ENCODE data around the gene ZDHHC13. TPM values are rescaled to one million over a fixed set of nuclear protein-coding genes. Genes with fewer than 3 reads are reported as not detected.

The ZDHHC13 gene
- total and polyA plus RNA-seq, 11 donors, result 4.0 to 13.0 (median 8.9) TPM

- WGBS, 4 donors, result 66 to 75% (median 70%) methylated on average over 10 of the region's 10 CpGs
- TF ChIP-seq CTCF (IDR thresholded peaks at IDR 0.05) (no peak), POLR2A (IDR thresholded peaks at IDR 0.05) (no peak)
Observed at GRCh38 chr11:19073454-19074415, 43.2 kb upstream of the ZDHHC13 start.

GRCh38 chr11:19075636-19076035 is 41.3 kb upstream of the ZDHHC13 start:
- H3K27me3 ChIP-seq, result no peaks in the 10 kb centered on the region
- DNase-seq, result no peak
- no peaks in the 10 kb centered on the region for H3K36me3 ChIP-seq
- intact Hi-C loops (cut with DNase I), result loop anchor here in 9 of 10 donors (2.0 to 10.0 kb wide), 11 partner anchors 35 to 477 kb away; partner anchors contain the start of gene E2F8 (in 2 of the 9)
- ATAC-seq, result no peak
- no peaks in the 10 kb centered on the region for H3K9me3 ChIP-seq
- WGBS, 4 donors, result 77 to 95% (median 84%) methylated on average over 3 of the region's 3 CpGs
- no peak overlapping the region for H3K27ac ChIP-seq
- H3K4me3 ChIP-seq, result no peak overlapping the region
- peaks cover 0 to 4% (median 0%) of the 10 kb centered on the region in 12 donors for H3K4me1 ChIP-seq
- no peak for TF ChIP-seq CTCF (IDR thresholded peaks at IDR 0.05)
- TF ChIP-seq POLR2A (IDR thresholded peaks at IDR 0.05), result no peak

More at GRCh38 chr11:19073454-19074415, 43.2 kb upstream of the ZDHHC13 start:
- DNase-seq (no peak), ATAC-seq (no peak)
- H3K9me3 ChIP-seq, result peaks cover 0 to 11% (median 0%) of the 10 kb centered on the region in 12 donors
- intact Hi-C loops (cut with DNase I), result loop anchor here (2.0 to 10.0 kb wide), 11 partner anchors 34 to 484 kb away; partner anchors contain the start of gene E2F8 (in 1 of the 10)
- H3K27ac ChIP-seq, result no peak overlapping the region
- peaks cover 0 to 4% (median 0%) of the 10 kb centered on the region in 12 donors for H3K4me1 ChIP-seq
- peaks cover 0 to 5% (median 0%) of the 10 kb centered on the region in 9 donors for H3K27me3 ChIP-seq
- no peak overlapping the region for H3K4me3 ChIP-seq
- H3K36me3 ChIP-seq, result no peaks in the 10 kb centered on the region

GRCh38 chr11:19076744-19077589 is 40.0 kb upstream of the ZDHHC13 start:
- TF ChIP-seq POLR2A (IDR thresholded peaks at IDR 0.05) (no peak), CTCF (IDR thresholded peaks at IDR 0.05) (peak; percentile 88 to 99 (median 94))
- ATAC-seq (peak; percentile 54 to 73 (median 66)), DNase-seq (peak in 2 of 5 donors; percentile 34 to 38)
- H3K36me3 ChIP-seq, result no peaks in the 10 kb centered on the region
- 47 to 55% (median 52%) methylated on average over 10 of the region's 10 CpGs for WGBS, 4 donors
- H3K4me3 ChIP-seq, result peak overlapping the region in 1 of 12 donors; percentile 10
- no peaks in the 10 kb centered on the region for H3K27me3 ChIP-seq
- H3K9me3 ChIP-seq, result no peaks in the 10 kb centered on the region
- intact Hi-C loops (cut with DNase I), result loop anchor here in 9 of 10 donors (2.0 to 10.0 kb wide), 11 partner anchors 34 to 475 kb away; partner anchors contain the start of gene E2F8 (in 2 of the 9)
- no peak overlapping the region for H3K27ac ChIP-seq
- peaks cover 0 to 3% (median 0%) of the 10 kb centered on the region in 12 donors for H3K4me1 ChIP-seq
